ENCODE results near the gene PKIB. TPM values are rescaled to one million over a fixed set of nuclear protein-coding genes. Genes with fewer than 3 reads are reported as not detected.

PKIB gene
- polyA plus RNA-seq, 1 donor (not counting 4 experiments of a cell fraction or from before 2014, with no cell fraction given) = 8.7 TPM

GRCh38 chr6:122676146-122676545, 65.9 kb downstream of the PKIB start:
- H3K9me3 ChIP-seq (ENCODE audit: control insufficient read depth, low read depth, low read length) = no peaks in the 10 kb centered on the region

GRCh38 chr6:122676688-122677087, 66.5 kb downstream of the PKIB start:
- Histone ChIP-seq H3K4me2 (ENCODE audit: control insufficient read depth, extremely low read depth, insufficient read depth, low read depth, low read length) (no peak overlapping the region), H3K4me3 (ENCODE audit: control insufficient read depth in 2 of 3, extremely low read depth in 1 of 3, insufficient read depth in 2 of 3, low read depth in 1 of 3, low read length in 3 of 3) (no peak overlapping the region), H3K9me1 (ENCODE audit: control insufficient read depth, extremely low read depth, insufficient read depth, low read length) (no peaks in the 10 kb centered on the region), H3K27me3 (ENCODE audit: control insufficient read depth, extremely low read depth, insufficient read depth, low read length) (no peaks in the 10 kb centered on the region), H3K79me2 (ENCODE audit: control insufficient read depth, insufficient read depth, low read length) (no peaks in the 10 kb centered on the region), H3K9ac (ENCODE audit: control insufficient read depth, extremely low read depth, insufficient read depth, low read length) (no peak overlapping the region), H2AFZ (ENCODE audit: control insufficient read depth, low read length) (no peak overlapping the region), H3K4me1 (ENCODE audit: control insufficient read depth, extremely low read depth, insufficient read depth, low read length) (peaks cover 8% of the 10 kb centered on the region), H3K9me3 (ENCODE audit: control insufficient read depth, low read depth, low read length) (no peaks in the 10 kb centered on the region), H3K36me3 (ENCODE audit: control insufficient read depth in 2 of 2, extremely low read depth in 1 of 2, insufficient read depth in 2 of 2, low read length in 2 of 2) (no peaks in the 10 kb centered on the region), H4K20me1 (ENCODE audit: control insufficient read depth, extremely low read depth, insufficient read depth, low read length) (no peaks in the 10 kb centered on the region), H3K27ac (ENCODE audit: control insufficient read depth, insufficient read depth, low read length) (no peak overlapping the region)
- FAIRE-seq (no peak), DNase-seq (ENCODE audit: low read depth, low spot score) (no peak)
- dilution Hi-C loops (cut with MboI; ENCODE audit: extremely low pct_ligation_motif_present, low sequenced_read_pairs) = no loop called here
- TF ChIP-seq CTCF (optimal IDR thresholded peaks at IDR 0.05 in 1 of 3, IDR thresholded peaks at IDR 0.05 in 1 of 3, conservative IDR thresholded peaks at IDR 0.05 in 1 of 3; ENCODE audit: extremely low read depth in 1 of 3, insufficient read depth in 2 of 3, low read length in 3 of 3) (no peak), EZH2 (IDR thresholded peaks at IDR 0.05; ENCODE audit: low read length) (no peak)

More at GRCh38 chr6:122676146-122676545, 65.9 kb downstream of the PKIB start:
- Histone ChIP-seq H3K4me3 (ENCODE audit: control insufficient read depth in 2 of 3, extremely low read depth in 1 of 3, insufficient read depth in 2 of 3, low read depth in 1 of 3, low read length in 3 of 3) (no peak overlapping the region), H3K27ac (ENCODE audit: control insufficient read depth, insufficient read depth, low read length) (no peak overlapping the region), H4K20me1 (ENCODE audit: control insufficient read depth, extremely low read depth, insufficient read depth, low read length) (no peaks in the 10 kb centered on the region), H3K27me3 (ENCODE audit: control insufficient read depth, extremely low read depth, insufficient read depth, low read length) (no peaks in the 10 kb centered on the region), H3K4me2 (ENCODE audit: control insufficient read depth, extremely low read depth, insufficient read depth, low read depth, low read length) (no peak overlapping the region), H3K4me1 (ENCODE audit: control insufficient read depth, extremely low read depth, insufficient read depth, low read length) (peaks cover 8% of the 10 kb centered on the region), H2AFZ (ENCODE audit: control insufficient read depth, low read length) (no peak overlapping the region), H3K79me2 (ENCODE audit: control insufficient read depth, insufficient read depth, low read length) (no peaks in the 10 kb centered on the region), H3K36me3 (ENCODE audit: control insufficient read depth in 2 of 2, extremely low read depth in 1 of 2, insufficient read depth in 2 of 2, low read length in 2 of 2) (no peaks in the 10 kb centered on the region), H3K9me1 (ENCODE audit: control insufficient read depth, extremely low read depth, insufficient read depth, low read length) (no peaks in the 10 kb centered on the region), H3K9ac (ENCODE audit: control insufficient read depth, extremely low read depth, insufficient read depth, low read length) (no peak overlapping the region)
- TF ChIP-seq CTCF (optimal IDR thresholded peaks at IDR 0.05 in 1 of 3, IDR thresholded peaks at IDR 0.05 in 1 of 3, conservative IDR thresholded peaks at IDR 0.05 in 1 of 3; ENCODE audit: extremely low read depth in 1 of 3, insufficient read depth in 2 of 3, low read length in 3 of 3) = no peak
- no peak for FAIRE-seq
- DNase-seq (ENCODE audit: low read depth, low spot score) = no peak
- dilution Hi-C loops (cut with MboI; ENCODE audit: extremely low pct_ligation_motif_present, low sequenced_read_pairs) = no loop called here
